HuH-7.5 (cell line): ENCODE data around the gene CSNK1G1.

Source experiments
- DNase-seq: peaks from one replicate; pipeline ENCODE4 v3.0.0; 2011; ENCODE audit warnings: low spot score

CSNK1G1 gene

DNA sequence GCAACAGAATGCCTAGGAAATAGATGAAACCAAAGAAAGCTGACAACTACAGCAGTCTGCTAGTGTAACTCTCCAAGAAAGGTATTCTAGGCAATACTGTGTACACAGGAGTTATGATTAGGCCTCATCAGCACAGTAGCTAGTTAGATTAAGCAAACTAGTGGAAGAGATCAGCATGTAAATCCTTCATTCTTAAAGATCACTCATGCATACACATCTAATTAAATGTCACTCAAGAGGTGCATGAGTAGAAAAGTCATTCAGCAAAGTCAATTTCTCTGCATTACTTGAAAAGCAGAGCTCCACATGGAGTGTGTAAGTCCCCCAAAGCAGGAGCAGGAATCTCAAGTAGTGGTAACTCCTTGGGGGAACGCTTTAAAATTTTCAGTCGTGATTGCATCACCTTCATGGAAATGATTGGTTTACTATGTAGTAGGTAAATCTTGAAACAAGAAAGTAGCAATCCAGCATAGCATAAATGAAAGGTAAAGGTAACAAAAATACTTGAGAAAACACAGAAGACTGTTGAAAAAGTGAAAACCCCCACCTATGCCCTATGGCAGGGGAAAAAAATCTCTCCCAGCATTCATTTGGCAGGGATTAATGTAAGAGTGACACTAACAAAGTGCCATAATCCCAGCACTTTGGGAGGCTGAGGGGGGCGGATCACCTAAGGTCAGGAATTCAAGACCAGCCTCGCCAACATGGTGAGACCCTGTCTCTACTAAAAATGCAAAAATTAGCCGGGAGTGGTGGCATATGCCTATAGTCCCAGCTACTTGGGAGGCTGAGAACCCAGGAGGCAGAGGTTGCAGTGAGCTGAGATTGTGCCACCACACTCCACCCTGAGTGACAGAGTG lies 163.8 kb downstream of the CSNK1G1 start:
- DNase-seq, result no peak

DNA sequence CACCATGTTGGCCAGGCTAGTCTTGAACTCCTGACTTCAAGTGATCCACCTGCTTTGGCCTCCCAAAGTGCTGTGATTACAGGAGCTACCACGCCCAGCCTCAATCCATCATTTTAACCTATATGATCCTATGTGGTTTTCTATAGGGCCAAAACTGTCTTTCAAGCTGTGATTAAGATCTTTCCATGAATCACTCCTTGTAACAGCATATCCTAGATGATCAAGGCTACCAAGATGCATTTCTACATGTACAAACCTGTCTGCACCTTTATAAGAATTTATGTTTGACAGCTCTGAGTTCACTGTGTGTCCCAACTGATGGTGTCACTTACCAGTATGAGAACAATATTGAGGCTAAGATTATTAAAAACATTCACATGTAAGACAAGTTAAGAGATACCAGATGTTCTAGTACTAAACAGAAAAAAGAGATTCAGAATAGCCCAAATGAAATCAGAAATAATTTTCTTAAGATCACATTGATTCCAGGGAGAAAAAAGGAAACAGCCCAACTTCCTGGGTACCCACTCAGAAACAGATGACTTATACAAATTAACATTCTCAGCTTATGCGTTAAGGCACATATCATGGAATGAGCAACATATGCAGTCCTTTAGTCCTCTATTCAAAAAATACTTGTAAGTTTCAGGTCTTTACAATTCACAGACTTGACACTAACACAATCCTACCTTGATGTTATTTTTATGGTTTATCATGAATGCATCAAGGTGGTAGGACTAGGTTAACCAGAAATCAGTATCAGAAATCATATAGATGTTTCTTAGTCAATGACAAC lies 168.4 kb downstream of the CSNK1G1 start:
- DNase-seq, result no peak

DNA sequence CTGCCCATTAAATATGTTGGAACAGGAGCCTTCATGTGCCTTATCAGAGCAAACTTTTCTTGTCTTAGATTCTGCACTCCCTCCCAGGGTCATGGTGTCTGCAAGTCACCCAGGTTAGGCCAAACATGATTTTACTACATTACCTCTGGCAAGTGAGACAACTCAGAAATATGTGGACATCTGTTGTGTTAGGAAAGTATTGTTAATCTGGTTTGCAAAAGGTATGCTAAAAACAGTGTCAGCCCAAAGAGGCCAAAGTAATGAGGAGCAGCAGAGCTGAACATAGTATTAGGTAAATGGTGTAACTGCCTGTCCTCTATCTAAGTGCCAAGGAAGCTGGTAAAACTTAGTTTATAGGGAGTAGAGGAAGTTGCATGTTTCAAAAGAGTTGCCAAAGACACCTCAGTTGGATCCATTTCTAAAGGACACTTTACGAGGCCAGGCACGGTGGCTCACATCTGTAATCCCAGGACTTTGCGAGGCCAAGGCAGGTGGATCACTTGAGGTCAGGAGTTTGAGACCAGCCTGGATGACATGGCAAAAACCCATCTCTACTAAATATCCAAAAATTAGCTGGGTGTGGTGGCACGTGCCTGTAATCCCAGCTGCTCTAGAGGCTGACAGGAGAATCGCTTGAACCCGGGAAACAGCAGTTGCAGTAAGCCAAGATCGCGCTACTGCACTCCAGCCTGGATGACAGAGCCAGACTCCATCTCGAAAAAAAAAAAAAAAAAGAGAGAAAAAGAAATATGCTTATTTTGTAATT lies 170.6 kb downstream of the CSNK1G1 start:
- no peak for DNase-seq

DNA sequence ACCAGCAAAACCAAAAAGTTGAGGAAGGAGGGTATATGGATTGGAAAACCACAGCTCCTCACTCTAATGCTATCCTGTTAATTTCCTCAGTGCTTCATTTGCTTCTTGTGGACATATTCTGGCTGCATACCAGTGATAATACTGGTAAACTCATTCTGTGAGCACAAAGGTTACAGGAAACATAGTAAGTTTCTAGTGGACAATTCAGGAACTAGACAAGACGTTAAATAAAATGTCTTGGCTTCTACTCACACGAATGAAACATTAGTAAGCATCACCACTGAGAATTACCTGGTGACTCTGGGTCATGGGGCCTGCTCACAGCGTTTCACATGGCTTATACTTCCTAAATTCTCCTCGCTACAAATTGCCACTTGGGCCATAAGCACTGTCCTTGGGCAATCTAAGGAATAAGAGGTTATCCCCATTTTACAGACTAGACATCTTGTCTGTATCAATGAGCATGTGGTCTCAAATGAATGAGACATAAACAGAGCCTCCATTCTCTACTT lies 173.1 kb downstream of the CSNK1G1 start:
- DNase-seq, result no peak

DNA sequence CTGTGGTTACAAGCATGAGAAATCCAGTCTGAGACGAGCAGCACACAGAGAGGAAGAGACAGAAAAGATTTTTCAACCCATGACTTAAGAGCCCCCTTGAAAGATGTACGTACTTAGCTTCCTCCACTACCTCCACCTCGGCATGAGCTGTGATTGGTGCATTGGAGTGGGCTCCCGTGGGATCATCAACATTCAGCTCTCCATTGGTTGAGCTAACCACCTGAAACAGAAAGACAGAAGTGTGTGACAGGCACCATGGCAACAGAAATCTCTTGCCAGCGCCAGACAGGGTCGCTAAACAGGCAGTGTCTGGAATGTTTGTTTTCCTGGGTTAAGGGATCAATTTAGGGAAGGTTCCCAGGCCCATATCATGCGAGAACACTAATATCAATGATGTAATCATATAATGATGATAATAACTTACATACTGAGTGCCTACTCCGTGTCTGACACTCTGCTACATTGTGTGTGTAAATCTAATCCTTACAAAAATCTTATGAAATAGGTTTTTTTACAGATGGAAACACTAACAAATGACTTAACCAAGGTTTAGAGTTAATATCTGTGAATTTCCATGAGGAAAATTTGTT lies 175.6 kb downstream of the CSNK1G1 start:
- no peak for DNase-seq

DNA sequence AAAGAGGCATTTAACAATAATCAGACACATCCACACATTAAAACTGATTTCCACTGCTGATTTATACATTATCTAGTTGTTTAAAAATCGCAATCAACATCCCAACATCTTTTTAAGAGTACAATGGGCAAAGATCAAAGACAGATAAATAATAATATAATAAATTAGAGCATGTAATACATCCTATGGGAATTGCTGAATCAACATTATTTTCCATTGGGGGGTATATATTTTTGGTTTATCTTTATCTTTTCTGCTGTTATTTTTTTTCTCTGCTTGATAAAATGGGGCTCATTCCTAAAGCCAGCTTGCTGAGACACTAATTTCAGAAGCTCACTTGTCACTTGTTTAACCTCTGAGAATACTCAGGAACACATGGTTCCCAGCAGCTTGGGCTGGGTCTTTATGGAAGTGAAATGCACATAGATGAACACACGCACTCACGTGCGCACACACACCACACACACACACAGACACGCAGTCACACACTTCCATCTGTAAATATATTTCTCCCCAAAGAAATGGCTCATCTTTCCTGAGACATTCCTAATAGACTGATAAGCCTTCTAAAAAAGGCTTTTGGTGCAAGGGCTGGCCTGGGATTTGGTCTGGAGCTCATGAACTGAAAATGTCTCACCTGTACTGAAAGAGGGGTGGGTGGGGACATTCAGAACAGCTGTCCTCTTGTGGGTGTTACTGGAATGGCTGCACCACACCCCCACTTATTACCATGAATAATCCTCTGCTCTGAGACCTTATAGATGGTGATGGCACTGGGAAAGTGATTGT lies 189.7 kb downstream of the CSNK1G1 start:
- DNase-seq, result no peak

DNA sequence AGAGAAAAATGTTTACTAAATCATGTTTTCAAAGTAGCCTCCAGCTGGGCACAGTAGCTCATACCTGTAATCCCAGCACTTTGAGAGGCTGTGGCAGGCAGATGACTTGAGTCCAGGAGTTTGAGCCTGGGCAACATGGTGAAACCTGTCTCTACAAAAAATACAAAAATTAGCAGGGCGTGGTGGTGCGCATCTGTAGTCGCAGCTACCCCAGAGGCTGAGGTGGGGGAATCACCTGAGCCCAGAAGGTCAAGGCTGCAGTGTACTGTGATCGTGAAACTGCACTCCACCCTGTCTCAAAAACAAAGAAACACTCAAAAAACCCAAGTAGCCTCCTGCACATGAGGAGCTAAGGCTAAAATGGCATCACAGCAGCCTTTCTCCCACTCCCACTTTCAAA lies 191.5 kb downstream of the CSNK1G1 start:
- no peak for DNase-seq

DNA sequence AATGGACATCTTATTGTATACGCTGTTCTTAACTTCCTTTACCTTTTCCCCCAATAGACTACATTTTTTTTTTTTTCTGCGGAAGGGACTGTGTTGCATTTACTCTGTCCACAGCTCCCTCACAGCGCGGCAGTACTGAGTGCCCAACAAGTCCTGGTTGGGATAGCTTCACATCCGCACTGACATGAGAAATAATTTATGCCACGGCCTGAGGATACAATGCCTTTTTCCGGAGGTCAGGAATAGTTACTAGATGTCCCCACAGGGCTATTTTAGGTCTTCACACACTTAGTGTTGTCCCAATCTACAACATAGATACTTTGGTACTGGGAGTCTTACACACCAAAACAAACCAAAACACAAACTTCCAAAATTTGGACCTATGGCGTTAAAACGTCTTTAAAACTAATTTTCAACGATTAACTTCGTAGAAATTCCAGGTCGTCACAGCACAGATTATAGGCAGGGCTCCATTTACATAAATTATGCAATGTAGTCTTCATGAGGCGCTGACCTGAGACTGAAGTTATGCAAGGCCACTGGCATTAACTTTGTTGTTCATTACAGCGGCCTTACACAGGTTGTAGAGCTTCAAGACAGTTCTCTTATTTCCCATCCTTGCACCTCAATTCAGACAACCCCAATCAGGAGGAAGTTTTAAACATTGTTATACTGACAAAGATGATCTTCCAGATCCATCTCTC lies 192.2 kb downstream of the CSNK1G1 start:
- no peak for DNase-seq

DNA sequence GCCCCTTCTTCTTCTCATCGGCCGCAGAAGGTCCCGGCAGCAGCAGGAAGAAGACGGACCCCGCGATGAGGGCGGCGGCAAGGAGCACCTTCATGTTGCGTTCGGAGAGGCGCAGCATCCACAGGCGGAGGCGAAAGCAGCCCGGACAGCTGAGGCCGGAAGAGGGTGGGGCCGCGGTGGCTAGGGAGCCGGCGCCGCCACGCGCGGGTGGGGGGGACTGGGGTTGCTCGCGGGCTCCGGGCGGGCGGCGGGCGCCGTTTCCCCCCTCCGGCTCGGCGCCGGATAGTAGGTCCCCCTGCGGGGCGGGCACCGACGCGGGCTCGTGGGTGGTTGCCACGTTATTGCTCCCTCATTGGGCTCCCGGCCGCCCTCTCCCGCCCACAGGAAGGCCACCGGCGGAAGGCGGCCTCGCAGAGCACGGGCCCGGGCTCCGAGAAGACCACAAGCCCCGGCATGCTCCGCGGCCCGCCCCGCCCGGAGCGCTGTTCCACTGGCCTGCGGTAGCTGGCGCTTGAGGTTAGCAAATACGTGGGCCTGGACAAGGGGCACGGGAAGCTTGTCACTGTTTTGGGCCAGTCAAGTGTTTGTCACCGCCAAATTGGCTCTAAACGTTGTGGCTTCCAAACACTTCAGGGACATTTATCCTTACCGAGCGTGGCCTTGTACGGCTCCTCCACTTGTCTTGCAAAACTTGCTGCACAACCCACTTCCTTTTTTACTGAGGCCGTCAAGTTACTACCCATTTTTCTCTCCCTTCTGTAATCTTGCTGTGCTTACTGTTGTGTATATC lies 192.9 kb downstream of the CSNK1G1 start, which contains the start of gene PPIB:
TSS of gene PPIB (minus strand) at position 154 of the 790 bp plus-strand sequence. CDS start at position 118, 36 bp downstream.
- DNase-seq, result peak; percentile 91

DNA sequence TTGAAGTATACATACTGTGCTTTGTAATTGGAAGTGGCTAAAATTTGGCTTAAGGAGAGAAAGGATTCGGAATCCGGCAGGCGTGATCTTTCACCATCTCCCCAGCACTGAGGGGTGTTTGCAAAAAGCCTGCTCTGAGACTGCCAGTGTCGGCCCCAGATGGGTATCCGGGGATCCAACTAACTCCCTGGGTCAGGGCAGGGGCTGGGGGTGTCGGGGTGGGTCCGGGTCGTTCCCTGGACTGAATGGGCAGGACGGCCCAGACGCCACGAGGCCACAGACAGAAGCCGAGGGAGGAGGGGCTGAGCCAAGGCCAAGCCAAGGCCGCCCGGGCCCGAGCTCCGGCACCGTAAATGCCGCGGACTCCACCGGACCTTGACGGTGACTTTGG lies 193.5 kb downstream of the CSNK1G1 start:
- DNase-seq, result no peak

DNA sequence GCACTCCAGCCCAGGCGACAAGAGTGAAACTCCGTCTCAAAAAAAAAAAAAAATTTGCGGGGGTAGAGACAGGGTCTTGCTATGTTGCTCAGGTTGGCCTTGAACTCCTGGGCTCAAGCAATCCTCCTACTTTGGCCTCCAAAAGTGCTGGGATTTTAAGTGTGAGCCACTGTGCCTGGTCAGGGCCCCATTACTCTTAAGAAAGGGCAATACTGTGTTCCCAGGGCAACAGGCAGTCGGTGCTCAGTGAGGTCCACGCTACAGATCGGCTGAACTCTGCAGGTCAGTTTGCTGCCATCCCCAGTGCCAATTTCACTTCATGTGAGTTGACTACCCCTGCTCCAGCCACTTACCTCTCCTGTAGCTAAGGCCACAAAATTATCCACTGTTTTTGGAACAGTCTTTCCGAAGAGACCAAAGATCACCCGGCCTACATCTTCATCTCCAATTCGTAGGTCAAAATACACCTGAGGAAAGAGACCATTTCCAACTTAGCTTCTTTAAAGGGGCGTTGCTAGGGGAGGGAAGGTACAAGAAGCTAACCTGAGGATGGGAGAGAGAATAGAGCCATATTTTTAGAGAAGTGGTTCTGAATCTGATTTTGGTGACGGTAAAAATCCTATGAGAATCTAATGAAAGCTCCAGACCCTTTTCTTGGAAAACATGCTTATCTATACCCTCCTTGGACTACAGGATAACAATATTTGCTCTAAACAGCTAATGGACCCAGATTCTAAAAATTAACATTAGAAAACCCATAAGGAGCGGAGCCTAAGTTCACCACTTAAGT lies 194.1 kb downstream of the CSNK1G1 start:
- DNase-seq, result no peak

DNA sequence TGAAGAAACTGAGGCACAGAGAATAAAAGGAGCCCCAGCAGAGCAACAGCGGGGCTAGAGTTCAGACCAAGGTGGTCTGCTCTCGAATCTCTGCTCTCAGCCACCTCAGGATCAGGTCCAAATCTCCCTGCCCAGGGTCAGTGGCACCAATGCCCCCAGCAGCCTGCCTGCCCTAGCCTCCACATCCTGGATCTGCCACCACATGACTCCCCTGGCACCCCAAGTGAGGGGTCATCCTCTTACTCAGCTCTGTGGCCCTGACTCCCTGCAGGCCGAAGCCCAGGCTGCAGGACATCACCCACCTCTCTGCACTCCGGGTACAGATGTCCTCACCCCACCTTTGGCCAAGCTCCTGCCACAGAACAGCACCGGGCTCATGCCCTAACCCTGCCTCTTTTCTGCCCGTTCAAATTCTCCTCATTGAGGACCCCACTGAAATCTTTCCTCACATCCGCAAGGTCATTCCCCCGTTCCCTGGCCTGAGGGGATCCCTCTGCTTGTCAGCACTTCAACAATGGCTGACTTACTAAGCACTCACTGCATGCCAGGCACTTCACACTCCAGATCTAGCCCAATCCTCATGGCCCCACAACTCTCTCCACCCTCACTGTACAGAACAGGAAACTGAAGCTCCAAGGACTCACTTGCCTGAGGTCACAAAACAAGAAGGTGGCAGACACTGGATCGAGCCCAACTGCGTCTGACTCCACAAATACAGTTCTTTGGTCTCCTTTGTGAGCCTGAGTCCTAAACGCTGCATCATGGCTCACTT lies 197.4 kb downstream of the CSNK1G1 start:
- DNase-seq, result no peak

DNA sequence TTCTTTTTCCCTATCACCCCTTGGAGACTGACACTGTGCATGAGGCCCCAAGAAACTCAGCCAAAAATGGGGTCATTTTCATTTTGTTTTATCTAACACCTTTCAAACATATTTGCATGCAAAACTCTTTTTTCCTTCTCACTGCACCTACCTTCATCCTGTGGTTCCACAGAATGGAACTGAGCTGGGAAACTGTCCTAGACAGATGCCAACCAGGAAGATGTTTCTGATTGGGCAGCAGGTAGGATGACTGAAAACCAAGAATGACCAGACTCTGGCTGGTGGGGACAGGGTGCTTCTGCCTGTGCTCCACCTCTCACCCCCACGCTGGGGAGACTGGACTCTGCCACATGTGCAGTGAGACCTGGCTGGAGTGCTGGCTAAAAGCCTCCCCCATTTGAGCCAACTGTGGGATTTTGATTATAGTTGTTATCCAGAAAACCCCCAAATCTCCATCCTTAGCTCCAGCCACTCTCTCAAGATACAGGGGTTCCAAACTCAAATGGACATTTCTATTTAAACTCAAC lies 198.3 kb downstream of the CSNK1G1 start:
- no peak for DNase-seq

DNA sequence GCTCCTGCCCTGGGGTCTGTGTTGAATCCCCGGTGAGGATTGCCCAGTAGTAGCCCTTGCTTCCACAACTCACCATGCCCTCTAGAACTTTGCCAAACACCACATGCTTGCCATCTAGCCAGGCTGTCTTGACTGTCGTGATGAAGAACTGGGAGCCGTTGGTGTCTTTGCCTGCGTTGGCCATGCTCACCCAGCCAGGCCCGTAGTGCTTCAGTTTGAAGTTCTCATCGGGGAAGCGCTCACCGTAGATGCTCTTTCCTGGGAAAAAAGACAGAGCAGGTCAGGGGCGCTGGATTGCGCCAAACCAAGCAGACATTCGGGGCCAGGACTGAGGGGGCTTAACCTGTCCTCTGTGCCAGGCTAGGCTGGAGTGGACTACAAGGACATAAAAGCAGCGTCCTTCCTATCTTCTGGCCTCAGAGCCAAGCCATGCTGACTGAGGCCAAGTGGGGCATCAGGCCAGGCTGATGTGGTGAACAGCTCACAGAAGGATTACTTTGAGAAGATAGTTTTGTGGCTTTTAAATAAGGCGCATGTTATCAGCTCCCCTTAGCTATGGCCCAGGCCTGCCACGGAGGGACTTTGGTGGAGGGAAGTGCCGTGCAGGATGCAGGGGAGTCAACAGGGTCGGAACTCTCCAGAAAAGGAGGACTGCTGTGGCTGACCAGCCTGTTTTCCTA lies 199.2 kb downstream of the CSNK1G1 start:
- no peak for DNase-seq

DNA sequence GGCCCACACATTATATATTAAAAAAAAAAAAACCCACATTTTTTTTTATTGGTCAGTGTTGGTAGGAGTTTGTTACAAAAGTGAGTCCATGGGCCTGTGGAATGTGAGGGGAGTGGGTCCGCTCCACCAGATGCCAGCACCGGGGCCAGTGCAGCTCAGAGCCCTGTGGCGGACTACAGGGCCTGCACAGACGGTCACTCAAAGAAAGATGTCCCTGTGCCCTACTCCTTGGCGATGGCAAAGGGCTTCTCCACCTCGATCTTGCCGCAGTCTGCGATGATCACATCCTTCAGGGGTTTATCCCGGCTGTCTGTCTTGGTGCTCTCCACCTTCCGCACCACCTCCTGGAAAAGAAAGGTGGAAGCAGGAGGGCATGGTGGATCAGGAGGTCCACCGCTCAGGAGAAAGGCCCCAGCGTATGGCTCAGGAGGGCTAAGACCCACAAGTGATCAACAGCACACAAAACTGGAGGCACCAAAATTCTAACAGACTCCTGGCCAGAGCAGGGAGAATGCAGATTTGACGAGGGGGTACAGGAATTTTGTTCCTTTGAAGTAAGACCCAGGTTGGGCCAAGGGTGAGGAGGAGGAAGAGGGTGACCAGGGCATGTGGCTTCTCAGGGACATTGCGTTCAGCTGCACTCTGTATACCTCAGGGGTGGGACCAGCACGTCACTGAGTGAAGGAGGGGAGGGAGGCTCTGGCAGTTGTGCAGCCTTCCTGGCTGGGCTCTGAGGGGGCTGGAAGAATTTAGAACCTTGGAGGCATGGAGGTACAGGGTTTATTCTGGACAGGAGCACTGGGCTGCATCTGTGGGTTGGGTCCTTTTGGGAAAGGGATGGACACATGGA lies 199.9 kb downstream of the CSNK1G1 start:
- no peak for DNase-seq
